HG03108 (cell line): ENCODE data around the gene LRIG2.
"Not testable (repeated sequence)": the region's sequence is repeated elsewhere in the genome, so short reads cannot be mapped to it uniquely, and the experiment has no call there.

Source experiments
- ATAC-seq: cut with Tn5 transposase; IDR thresholded peaks from one replicate; pipeline ENCODE4 v1.9.1; 2021; ENCODE audit warnings: moderate library complexity; ENCODE audit not compliant: unreplicated experiment

LRIG2 gene

GRCh38 chr1:113072757-113073478 lies at the start of gene LRIG2:
TSS of gene LRIG2 (plus strand) at chr1:113073198. CDS start at chr1:113073407, 209 bp downstream.
- peak; percentile 95 for ATAC-seq

GRCh38 chr1:113023316-113023715 lies 49.7 kb upstream of the LRIG2 start:
- not testable (repeated sequence) for ATAC-seq

- ATAC-seq: no peak
Observed at GRCh38 chr1:113027007-113027406, 46.0 kb upstream of the LRIG2 start.

- ATAC-seq: no peak
Observed at GRCh38 chr1:113027449-113027848, 45.5 kb upstream of the LRIG2 start.

GRCh38 chr1:113029822-113030221 lies 43.2 kb upstream of the LRIG2 start:
- no peak for ATAC-seq

- ATAC-seq: peak; percentile 53
Observed at GRCh38 chr1:113031171-113031933, 41.6 kb upstream of the LRIG2 start.

- no peak for ATAC-seq
Observed at GRCh38 chr1:113035086-113035485, 37.9 kb upstream of the LRIG2 start.

GRCh38 chr1:113036639-113037321 lies 36.2 kb upstream of the LRIG2 start:
- ATAC-seq: no peak

- ATAC-seq: no peak
Observed at GRCh38 chr1:113040041-113040440, 33.0 kb upstream of the LRIG2 start.

GRCh38 chr1:113040718-113041412 lies 32.1 kb upstream of the LRIG2 start:
- ATAC-seq: no peak

- ATAC-seq: peak; percentile 23
Observed at GRCh38 chr1:113041569-113042284, 31.3 kb upstream of the LRIG2 start.

- ATAC-seq: peak; percentile 75
Observed at GRCh38 chr1:113042285-113043143, 30.5 kb upstream of the LRIG2 start.

GRCh38 chr1:113043144-113043488 lies 29.9 kb upstream of the LRIG2 start:
- not testable (repeated sequence) for ATAC-seq

- ATAC-seq: no peak
Observed at GRCh38 chr1:113046569-113046968, 26.4 kb upstream of the LRIG2 start.

GRCh38 chr1:113048064-113048463 lies 24.9 kb upstream of the LRIG2 start:
- no peak for ATAC-seq

- ATAC-seq: no peak
Observed at GRCh38 chr1:113053344-113054126, 19.5 kb upstream of the LRIG2 start.

- ATAC-seq: no peak
Observed at GRCh38 chr1:113055570-113055969, 17.4 kb upstream of the LRIG2 start.

GRCh38 chr1:113057006-113057405 lies 16.0 kb upstream of the LRIG2 start:
- ATAC-seq: no peak
